GM18507 (cell line): ENCODE data around the gene OR1F1.
"Not testable (repeated sequence)": the region's sequence is repeated elsewhere in the genome, so short reads cannot be mapped to it uniquely, and the experiment has no call there.

Experiments
- DNase-seq: peaks from one replicate; pipeline ENCODE4 v3.0.0; 2011; ENCODE audit warnings: low read depth; ENCODE audit not compliant: insufficient read length; ENCODE audit errors: extremely low spot score
- FAIRE-seq: peaks from 2 replicates; lab custom pipeline; 2011; peaks lifted over from hg19 to GRCh38; lab: Jason Lieb, UNC

The OR1F1 gene

GRCh38 chr16:3171181-3171854 is 16.7 kb upstream of the OR1F1 start:
- FAIRE-seq, result peak; percentile 18
- DNase-seq, result no peak

DNA sequence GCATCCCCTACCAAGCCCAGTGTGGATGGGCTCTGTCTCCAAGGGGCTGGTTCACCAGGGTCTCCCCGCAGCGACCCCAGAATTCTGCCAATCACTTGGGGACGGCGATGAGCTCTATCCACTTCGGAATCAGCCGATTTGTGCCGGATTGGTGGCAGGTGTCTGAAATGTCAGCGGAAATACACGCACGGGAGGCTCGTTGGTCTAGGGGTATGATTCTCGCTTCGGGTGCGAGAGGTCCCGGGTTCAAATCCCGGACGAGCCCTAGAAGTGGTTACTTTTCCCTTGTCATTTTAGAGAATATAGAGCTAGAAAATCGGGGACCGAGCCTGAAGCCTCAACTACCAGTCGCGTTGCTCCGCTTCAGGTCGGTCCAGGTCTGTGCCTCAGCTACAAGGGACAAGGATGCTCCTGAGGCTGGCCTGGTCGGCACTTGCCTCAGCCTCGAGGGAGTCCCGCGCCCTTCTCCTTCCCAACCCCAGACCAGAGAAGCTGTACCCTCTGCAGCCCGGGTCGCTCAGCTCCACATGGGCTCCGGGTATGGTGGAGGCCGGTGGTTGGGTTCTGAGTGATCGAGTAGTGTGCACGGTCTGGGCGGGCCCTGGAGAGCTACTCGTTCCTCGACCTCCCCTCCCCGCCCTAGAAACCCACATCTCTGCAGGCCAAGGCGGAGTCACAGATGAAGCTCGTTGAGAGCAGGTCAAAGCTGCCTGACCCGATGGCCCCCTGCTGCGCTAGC is 16.0 kb upstream of the OR1F1 start:
- FAIRE-seq (peak; percentile 69), DNase-seq (no peak)

- DNase-seq (no peak), FAIRE-seq (peak; percentile 64)
Observed at GRCh38 chr16:3173892-3174617, 13.9 kb upstream of the OR1F1 start.

GRCh38 chr16:3174618-3175148 is 13.3 kb upstream of the OR1F1 start:
- no peak for FAIRE-seq
- DNase-seq, result no peak

DNA sequence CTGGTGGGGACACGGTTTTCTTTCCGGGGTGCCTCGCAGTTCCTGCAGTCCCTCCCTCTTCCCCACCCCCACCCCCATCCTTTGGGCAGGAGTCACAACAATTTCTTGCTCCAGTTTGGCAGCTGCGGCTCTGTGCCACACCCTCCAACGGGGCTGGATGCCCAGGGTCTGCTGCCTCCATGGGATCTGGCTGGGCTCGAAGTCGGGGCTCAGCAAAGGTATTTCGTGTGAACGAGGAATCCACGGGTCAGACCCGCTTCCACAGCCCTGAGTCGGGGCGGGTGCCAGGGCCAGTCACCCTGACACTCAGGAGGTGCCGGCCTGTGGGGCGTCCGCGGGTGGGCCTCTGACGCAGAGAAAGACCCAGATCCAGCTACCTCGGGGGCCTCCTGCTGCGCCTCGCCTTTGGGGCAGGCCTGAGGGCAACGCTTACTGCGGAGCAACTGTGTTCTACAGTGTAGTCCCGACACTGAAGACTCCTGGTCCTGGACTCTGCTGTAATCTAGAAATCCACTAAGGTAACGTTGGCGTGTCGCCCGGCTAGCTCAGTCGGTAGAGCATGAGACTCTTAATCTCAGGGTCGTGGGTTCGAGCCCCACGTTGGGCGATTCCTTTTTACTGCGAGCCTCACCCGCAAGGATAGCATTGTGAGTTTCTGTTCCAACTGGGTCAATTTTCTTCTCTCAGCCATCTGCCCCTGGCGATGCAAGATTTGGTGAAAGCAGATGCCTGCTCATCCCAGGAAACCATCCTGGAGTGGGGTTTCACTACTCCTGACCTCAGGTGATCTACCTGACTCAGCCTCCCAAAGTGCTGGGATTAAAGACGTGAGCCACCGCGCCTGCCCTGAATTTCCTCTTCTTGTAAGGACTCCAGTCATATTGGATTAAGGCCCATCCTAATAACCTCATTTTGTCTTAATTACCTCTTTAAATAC is 12.6 kb upstream of the OR1F1 start:
- DNase-seq (no peak), FAIRE-seq (no peak)

DNA sequence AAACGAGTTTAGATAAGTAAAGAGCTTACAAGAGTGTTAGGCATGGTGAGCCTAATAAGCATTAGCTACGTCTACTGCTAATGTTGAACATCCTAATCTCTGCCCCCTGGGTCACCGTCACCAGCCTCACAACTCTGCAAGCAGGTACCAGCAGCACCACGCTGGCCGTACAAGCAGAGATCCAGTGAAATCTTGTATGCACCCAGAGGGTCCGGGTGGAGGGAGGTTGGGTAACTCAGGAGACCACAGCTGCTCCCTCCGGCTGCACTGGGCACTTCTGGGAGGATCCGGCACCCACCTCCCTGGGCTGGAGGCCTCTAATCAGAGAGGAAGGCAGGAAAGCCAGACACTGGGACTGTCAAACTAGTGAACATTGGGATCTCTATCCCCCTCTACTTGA is 8.4 kb upstream of the OR1F1 start:
- FAIRE-seq (no peak), DNase-seq (no peak)

GRCh38 chr16:3180445-3180878 is 7.5 kb upstream of the OR1F1 start:
- no peak for FAIRE-seq

GRCh38 chr16:3182293-3182607 is 5.8 kb upstream of the OR1F1 start:
- not testable (repeated sequence) for DNase-seq, FAIRE-seq

More at GRCh38 chr16:3180445-3180878, 7.5 kb upstream of the OR1F1 start:
- DNase-seq, result no peak

- no peak for FAIRE-seq
- no peak for DNase-seq
Observed at GRCh38 chr16:3182608-3183444, 5.2 kb upstream of the OR1F1 start.

- FAIRE-seq, result no peak
- no peak for DNase-seq
Observed at GRCh38 chr16:3183445-3184139, 4.4 kb upstream of the OR1F1 start.

DNA sequence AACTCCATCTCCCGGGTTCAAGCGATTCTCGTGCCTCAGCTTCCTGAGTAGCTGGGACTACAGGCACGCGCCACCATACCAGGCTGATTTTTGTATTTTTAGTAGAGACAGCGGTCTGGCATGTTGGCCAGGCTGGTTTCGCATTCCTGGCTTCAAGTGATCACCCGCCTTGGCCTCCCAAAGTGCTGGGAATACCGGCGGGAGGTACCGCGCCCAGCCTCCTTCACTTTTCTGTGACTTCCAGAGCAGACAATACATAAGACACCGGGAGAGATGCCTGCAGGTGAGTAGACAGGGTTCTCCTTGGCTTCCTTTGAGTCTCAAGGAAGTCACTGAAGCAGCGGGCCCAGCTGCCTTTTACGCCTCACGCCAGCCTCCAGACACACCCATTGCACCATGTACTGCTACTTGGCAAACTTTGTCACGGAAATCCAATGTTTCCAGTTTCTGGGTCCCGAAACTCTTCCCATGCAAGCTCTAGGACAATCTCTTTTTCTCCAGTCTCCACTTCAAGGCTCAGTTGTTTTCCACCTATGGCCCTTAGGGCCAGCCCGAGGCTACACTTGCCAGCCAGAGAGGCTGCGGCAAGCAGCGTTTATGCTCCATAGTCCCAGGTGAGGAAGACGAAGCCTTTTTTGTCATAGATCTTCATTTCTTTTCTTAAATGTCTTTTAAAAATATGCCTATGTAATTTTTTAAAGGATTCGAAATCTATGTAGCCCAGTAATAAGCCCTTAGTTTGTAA is 886 bp upstream of the OR1F1 start:
- FAIRE-seq (no peak), DNase-seq (no peak)

GRCh38 chr16:3188675-3188924 is 596 bp downstream of the OR1F1 start:
- FAIRE-seq (no peak), DNase-seq (no peak)

- no peak for DNase-seq
- FAIRE-seq, result no peak
Observed at GRCh38 chr16:3188925-3189825, 1.2 kb downstream of the OR1F1 start.

DNA sequence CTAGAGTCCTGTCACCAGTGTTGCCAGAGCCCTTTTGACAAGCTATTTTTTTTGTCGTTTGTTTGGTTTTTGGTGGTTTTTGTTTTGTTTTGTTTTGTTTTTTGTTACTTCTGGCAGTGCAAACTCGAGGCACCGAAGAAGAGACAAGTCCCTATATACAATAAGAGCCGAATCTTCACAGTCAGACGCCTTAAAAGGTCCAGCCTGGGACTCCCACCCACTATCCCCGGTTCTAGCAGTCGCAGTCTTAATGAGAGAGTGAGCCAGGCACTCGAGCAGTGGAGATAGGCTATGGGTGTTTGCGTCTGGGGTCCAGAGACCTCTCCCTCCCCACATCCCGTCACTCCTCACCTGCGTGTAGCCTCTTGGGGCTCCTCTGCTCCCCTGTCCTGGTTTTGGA is 1.9 kb downstream of the OR1F1 start:
- FAIRE-seq (no peak), DNase-seq (no peak)

DNA sequence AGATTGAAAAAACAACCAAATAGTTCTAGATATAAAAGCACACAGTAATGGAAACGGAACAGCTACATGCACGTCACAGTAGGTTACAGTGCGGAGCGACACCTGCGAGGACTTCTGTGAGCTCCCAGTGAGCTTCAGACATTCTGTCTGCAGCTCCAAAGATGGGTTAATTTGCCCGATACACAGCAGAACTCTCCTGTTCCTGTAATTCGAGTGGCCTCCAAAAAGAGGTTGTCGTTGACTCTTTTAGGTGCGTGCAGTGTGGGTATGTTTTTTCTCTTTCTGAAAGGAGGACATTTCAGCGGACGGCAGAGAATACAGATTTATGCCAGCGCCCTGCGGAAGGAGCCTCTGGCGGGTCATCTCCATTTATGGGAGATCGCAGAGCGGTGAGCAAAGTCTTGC is 2.9 kb downstream of the OR1F1 start:
- DNase-seq (no peak), FAIRE-seq (no peak)

GRCh38 chr16:3192476-3193019 is 4.5 kb downstream of the OR1F1 start:
- FAIRE-seq (no peak), DNase-seq (no peak)
